Lung (tissue), 12 donors: ENCODE data around the gene SPIB. TPM values are rescaled to one million over a fixed set of nuclear protein-coding genes. Genes with fewer than 3 reads are reported as not detected.

Source experiments
- ATAC-seq: fragments of 200-7000 bp; cut with Tn5 transposase; one replicate; pipeline ENCODE4 v1.9.1; 2020; ENCODE audit warnings: moderate number of reproducible peaks; ENCODE audit not compliant: insufficient read depth, low FRiP score
- DNase-seq, 3 donors: peaks; one replicate each; pipeline ENCODE4 v3.0.0-alpha.2; 2013 to 2017
- H3K27ac ChIP-seq, 2 donors: one replicate each; pipeline ENCODE4 v1.5.1; 2013; ENCODE audit warnings: mild to moderate bottlenecking in 2 of 2, moderate library complexity in 2 of 2, control low read depth in 1 of 2, inconsistent platforms in 1 of 2, low read depth in 1 of 2, low read length in 1 of 2
- H3K27me3 ChIP-seq, 3 donors: one replicate each; pipeline ENCODE4 v1.5.1; 2013; ENCODE audit warnings: low read length in 2 of 3; ENCODE audit not compliant: control insufficient read depth in 3 of 3, insufficient read depth in 3 of 3
- H3K36me3 ChIP-seq, 4 donors: one replicate each; pipeline ENCODE4 v1.5.1; 2013; ENCODE audit warnings: low read length in 4 of 4, mild to moderate bottlenecking in 1 of 4, moderate library complexity in 1 of 4; ENCODE audit not compliant: control insufficient read depth in 4 of 4, insufficient read depth in 4 of 4
- H3K4me1 ChIP-seq, 5 donors: one replicate each; pipeline ENCODE4 v1.5.1; 2013; ENCODE audit warnings: low read length in 5 of 5, mild to moderate bottlenecking in 2 of 5, moderate library complexity in 1 of 5; ENCODE audit not compliant: control insufficient read depth in 5 of 5, insufficient read depth in 5 of 5
- H3K4me3 ChIP-seq: one replicate; pipeline ENCODE4 v1.5.1; 2013; ENCODE audit warnings: mild to moderate bottlenecking, control low read depth, moderate library complexity
- H3K9ac ChIP-seq, 2 donors: one replicate each; pipeline ENCODE4 v1.5.1; 2013; ENCODE audit warnings: low read length in 2 of 2, control low read depth in 1 of 2; ENCODE audit not compliant: insufficient read depth in 1 of 2
- H3K9me3 ChIP-seq, 4 donors: one replicate each; pipeline ENCODE4 v1.5.1; 2013; ENCODE audit warnings: low read length in 3 of 4, mild to moderate bottlenecking in 1 of 4, moderate library complexity in 1 of 4; ENCODE audit not compliant: control insufficient read depth in 4 of 4, insufficient read depth in 3 of 4
- WGBS, 2 donors: extraction: QIAGEN DNeasy Blood & Tissue Kit; methylation state at CpG; one replicate each; pipeline ENCODE4 v1.1.7; 2013; 5-methylcytosine and 5-hydroxymethylcytosine counted together
- polyA plus RNA-seq, 2 donors: library from polyadenylated mRNA; stranded (reverse); fragments of 200-250 nt; gene quantifications; one replicate each; pipeline ENCODE4 v1.2.1, GENCODE V29; 2013
- total RNA-seq, 2 donors: library from RNA; depleted of rRNA in 1 of 2; stranded (reverse); fragments of >200 nt in 1 of 2; gene quantifications; one replicate each; pipeline ENCODE4 v1.2.1, GENCODE V29; 2014 to 2021
- TF ChIP-seq, protein P1 (sequence below): IDR thresholded peaks from 2 replicates; pipeline ENCODE4 v1.5.1; 2012; ENCODE audit warnings: mild to moderate bottlenecking; ENCODE audit errors: control extremely low read depth, extremely low read depth
- donor health status: control.
- donor health status: control.
- donor health status: Bipolar disorder and iron deficiency.
- donor health status: healthy.
- donor health status: DM: yes; HTN: yes; CAD: no.

SPIB gene
- total and polyA plus RNA-seq, 4 donors: 0.22 to 10.5 (median 0.65) TPM

GRCh38 chr19:50465000-50465399, 46.3 kb downstream of the SPIB start:
- Histone ChIP-seq H3K27me3 (no peaks in the 10 kb centered on the region), H3K4me3 (no peak overlapping the region), H3K4me1 (no peaks in the 10 kb centered on the region), H3K9me3 (no peaks in the 10 kb centered on the region), H3K36me3 (no peaks in the 10 kb centered on the region), H3K9ac (no peak overlapping the region), H3K27ac (no peak overlapping the region)
- WGBS, 2 donors: 88 to 94% methylated on average over 13 of the region's 13 CpGs
- DNase-seq: no peak
- TF ChIP-seq, protein P1, sequence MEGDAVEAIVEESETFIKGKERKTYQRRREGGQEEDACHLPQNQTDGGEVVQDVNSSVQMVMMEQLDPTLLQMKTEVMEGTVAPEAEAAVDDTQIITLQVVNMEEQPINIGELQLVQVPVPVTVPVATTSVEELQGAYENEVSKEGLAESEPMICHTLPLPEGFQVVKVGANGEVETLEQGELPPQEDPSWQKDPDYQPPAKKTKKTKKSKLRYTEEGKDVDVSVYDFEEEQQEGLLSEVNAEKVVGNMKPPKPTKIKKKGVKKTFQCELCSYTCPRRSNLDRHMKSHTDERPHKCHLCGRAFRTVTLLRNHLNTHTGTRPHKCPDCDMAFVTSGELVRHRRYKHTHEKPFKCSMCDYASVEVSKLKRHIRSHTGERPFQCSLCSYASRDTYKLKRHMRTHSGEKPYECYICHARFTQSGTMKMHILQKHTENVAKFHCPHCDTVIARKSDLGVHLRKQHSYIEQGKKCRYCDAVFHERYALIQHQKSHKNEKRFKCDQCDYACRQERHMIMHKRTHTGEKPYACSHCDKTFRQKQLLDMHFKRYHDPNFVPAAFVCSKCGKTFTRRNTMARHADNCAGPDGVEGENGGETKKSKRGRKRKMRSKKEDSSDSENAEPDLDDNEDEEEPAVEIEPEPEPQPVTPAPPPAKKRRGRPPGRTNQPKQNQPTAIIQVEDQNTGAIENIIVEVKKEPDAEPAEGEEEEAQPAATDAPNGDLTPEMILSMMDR: no peak
- no peak for ATAC-seq

DNA sequence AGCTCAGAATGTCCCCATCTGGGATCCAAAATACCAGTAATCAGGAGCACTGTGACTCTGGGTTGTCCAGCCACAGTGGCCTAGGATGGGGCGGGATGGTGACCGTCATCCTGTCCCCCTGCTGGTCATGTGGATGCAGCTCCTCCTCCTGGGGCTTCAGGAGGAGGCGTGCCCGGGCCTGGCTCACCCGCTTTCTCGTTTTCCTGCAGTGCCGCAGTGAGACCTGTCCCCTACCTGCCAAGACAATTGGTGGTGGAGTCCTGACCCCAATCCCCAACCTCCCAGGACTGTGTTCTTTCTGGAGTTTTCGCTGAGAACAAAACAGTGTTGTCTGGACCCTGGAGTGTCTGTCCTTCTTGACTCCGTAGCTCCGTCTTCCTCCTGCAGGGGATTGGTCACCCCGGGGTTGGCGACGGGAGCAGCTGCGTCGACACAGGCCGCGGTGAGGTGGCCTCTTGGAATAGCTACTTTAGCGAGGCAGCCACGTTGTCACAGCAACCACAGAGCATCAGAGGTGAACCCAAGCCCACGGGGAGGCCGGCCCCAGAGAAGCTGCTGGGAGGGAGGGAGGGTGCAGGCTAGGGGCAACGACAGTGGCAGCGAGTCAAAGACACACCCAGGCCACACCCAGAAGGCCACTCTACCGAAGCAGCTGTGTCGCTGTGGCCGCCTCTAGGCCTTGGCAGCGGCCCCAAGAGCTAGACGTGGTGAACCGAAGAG, 47.4 kb downstream of the SPIB start:
- Histone ChIP-seq H3K4me1 (no peaks in the 10 kb centered on the region), H3K36me3 (no peaks in the 10 kb centered on the region), H3K27ac (no peak overlapping the region), H3K9me3 (no peaks in the 10 kb centered on the region), H3K4me3 (no peak overlapping the region), H3K9ac (no peak overlapping the region), H3K27me3 (no peaks in the 10 kb centered on the region)
- DNase-seq (peak in 2 of 3 donors; percentile 33 to 45), ATAC-seq (peak; percentile 39)
- 43 to 63% methylated on average over 29 of the region's 29 CpGs for WGBS, 2 donors
- TF ChIP-seq, protein P1: no peak

DNA sequence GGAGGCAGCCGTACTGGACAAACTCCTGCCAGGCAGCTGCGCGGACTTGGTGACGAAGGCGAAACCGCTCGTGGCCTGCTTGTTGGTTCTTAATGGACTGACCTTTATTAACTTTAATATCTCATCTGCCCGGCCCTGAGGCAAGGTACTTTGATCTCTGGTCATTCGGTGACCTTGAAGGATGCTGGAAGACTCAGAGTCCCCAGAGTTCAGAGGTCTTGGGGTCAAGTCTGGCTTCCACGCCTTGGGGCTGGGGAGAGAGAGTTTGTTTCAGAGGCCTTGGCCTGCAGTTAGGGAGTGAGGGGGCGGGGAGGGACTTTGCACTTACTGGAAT, 47.9 kb downstream of the SPIB start:
- Histone ChIP-seq H3K9ac (no peak overlapping the region), H3K4me1 (no peaks in the 10 kb centered on the region), H3K27ac (no peak overlapping the region), H3K36me3 (no peaks in the 10 kb centered on the region), H3K9me3 (no peaks in the 10 kb centered on the region), H3K27me3 (no peaks in the 10 kb centered on the region), H3K4me3 (no peak overlapping the region)
- WGBS, 2 donors: 65 to 79% methylated on average over 11 of the region's 11 CpGs
- DNase-seq (no peak), ATAC-seq (no peak)
- TF ChIP-seq, protein P1: no peak

DNA sequence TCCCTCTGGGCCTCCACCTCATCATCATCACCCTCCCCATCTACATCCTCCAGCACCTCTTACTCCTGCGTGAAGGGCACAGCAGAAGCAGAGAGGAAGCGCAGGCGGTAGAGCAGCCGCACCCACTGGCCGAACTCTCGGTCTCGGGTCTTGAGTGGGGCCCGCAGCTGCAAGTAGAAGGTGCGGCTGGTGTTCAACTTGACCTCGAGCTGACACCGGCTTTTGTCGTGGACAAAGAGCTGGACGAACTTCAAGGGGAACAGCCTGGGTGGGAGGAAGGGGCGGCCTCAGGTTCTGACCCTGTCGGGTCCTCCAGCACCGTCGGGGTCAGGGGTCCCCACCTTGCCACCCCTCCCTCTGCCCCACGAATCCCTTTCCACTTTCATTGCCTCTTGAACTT, 48.8 kb downstream of the SPIB start:
- DNase-seq (no peak), ATAC-seq (no peak)
- no peaks in the 10 kb centered on the region for H3K27me3 ChIP-seq
- H3K4me3 ChIP-seq: no peak overlapping the region
- H3K4me1 ChIP-seq: no peaks in the 10 kb centered on the region
- TF ChIP-seq, protein P1: no peak
- no peak overlapping the region for H3K9ac ChIP-seq
- no peak overlapping the region for H3K27ac ChIP-seq
- 62 to 75% methylated on average over 18 of the region's 18 CpGs for WGBS, 2 donors
- H3K9me3 ChIP-seq: no peaks in the 10 kb centered on the region
- H3K36me3 ChIP-seq: no peaks in the 10 kb centered on the region
